GM21423 (cell line): ENCODE measurements around the gene WDR59.
"Not testable (repeated sequence)": the region's sequence is repeated elsewhere in the genome, so short reads cannot be mapped to it uniquely, and the experiment has no call there.

ENCODE experiments used
- ATAC-seq: cut with Tn5 transposase; IDR thresholded peaks from one replicate; pipeline ENCODE4 v1.9.1; 2021; ENCODE audit warnings: mild to moderate bottlenecking, moderate library complexity; ENCODE audit not compliant: unreplicated experiment

WDR59 gene

DNA sequence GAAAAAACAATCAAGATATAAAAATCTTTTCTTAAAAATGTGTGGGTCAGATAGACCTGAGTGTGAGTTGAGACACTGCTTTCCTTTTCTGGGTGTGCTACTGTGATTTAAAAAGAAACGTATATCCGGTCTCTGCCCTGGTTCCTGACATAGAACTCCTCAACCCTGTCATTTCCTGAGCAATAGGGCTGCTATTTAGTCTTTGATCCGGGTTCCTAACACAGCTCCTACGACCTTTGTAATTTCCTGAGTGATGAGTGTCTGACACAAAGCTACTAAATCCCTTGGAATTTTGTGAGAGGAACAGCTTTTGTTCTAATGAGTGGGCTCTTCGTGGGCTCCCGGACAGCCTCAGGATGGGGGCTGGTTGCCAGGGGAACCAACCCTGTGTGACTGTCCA, 116.4 kb downstream of the WDR59 start:
- ATAC-seq: no peak

DNA sequence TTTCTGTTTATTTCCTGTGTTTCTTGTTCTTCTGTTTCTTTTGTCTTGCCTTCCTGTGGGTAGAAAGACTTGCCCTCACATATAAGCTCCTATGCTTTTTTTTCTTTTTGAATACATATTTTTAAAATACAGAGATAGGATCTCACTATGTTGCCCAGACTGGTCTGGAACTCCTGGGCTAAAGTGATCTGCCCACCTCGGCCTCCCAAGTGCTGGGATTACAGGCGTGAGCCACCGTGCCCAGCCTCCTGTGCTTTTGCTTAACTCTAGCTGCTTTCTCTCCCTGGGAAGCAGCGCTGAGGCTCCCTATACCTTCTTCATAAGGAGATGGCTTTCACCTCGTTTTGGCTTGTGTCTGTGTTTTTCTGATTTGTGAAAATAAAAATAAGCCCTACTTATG, 116.9 kb downstream of the WDR59 start:
- no peak for ATAC-seq

DNA sequence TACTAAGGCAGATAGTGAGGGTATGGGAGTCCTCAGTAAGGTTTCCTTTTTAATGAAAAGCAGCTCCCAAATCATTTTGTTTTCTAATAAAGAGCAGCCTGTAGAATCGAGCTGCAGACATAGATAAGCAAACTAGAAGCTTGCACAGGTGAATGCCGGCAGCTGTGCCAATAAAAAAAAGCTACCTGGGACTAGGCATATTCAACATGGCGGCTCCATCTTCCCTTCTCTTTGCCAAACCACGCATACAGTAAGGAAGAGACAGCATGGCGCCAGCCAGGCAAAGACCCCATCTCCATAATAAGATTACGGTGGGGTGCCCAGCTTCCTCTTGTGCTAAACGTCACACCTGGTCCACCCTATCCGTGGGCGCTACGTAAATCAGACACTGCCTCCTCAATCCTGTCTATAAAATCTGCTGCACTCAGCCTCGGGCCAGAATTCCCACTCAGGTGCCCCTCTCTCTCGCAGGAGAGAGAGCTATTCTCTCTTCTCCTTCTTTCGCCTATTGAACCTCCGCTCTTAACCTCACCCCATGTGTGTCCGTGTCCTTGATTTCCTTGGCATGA, 117.6 kb downstream of the WDR59 start:
- ATAC-seq: no peak

DNA sequence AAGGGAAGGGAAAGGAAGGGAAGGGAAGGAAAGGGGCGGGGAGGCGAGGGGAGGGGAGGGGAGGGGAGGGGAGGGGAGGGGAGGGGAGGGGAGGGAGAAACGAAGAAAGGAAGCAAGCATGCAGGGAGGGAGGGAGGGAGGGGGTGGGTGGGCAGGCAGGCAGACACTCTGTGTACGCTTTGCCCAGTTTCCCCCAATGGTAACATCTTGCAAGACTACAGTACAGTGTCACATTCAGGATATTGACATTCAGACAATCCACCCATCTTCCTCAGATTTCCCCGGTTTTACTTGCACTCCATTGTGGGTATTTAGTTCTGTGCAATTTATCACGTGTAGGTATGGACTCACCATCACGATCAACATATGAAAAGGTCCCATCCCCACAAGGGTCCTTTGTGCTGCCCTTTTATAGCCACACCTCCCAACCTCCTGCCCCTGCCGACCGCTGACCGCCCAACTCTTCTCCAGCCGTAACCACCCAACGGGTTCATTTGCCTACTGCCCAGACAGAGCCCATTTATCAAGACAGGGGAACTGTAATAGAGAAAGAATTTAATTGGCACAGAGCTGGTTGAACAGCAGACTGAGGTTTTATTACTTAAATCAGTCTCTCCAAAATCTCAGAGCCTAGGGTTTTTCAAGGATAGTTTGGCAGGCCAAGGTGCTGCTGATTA, 118.9 kb downstream of the WDR59 start:
- ATAC-seq: no peak

DNA sequence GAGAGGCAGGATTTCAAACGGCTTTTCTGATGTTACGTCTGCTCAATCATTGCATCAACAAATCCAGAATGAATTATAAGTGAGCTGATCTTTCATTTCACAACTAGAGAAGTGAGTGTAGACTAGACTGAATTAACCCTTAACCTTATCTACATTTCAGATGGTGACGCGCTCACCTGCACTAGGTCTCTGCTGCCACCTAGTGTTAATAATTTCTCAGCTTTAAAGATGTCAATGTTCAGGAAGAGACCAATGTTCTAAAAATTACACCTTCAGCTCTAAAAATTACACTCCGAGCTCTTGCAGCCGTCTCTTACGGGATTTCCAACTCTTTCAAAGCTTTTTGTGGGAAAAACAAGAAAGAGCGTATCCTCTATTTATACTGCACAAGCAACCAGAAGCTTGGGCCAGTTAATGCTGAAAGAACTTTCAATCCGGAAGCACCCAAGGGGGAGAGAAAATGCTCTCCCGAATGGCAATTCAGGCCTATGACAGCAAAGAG, 122.1 kb downstream of the WDR59 start:
- ATAC-seq: no peak

DNA sequence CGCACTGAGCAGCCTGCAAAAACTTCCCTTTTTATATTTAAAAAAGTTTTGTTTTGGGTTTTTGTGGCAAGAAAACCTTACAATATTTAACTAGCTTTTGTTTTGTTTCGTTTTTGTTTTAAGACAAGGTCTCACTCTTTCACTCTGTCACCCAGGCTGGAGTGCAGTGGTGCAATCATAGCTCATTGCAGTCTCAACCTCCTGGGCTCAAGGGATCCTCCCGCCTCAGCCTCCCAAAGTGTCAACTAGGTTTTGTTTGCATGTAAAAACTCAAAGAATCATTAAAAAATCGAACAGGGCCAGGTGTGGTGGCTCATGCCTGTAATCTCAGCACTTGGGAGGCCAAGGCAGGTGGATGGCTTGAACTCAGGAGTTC, 132.4 kb downstream of the WDR59 start:
- ATAC-seq: no peak

DNA sequence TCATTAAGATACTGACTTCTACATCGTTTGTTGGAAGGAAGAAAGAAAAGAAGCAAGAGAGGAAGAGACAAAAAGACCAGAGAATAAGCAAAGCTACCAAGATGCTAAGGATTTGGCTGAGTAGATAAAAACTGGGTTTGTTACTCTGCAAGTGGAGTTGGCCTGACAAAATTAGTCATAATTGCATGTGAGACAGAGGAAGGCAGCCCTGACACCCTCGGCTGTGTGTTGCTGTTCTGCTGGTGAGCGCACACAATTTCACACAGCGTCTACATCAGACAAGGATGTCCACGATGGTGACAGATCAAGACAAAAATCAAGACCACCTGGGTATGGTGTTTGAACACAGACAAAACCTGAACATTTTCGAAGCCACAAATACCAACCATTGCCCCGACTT, 134.9 kb downstream of the WDR59 start:
- no peak for ATAC-seq

DNA sequence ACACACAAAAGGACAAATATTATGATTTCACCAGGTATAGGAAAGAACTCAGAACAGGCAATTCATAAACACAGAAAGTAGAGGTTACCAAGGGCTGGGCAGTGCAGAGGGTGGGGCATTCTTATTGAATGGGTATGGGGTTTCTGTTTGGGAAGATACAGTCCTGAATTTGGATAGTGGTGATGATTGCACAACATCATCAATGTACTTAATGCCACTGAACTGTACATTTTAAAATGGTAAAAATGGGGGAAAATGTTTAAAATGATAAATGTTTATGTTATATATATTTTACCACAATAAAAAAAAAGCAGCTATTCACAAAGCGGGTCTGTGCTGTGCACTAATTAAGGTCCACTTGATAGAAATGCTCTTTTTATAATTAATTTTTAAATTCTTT, 137.7 kb downstream of the WDR59 start:
- ATAC-seq: no peak

DNA sequence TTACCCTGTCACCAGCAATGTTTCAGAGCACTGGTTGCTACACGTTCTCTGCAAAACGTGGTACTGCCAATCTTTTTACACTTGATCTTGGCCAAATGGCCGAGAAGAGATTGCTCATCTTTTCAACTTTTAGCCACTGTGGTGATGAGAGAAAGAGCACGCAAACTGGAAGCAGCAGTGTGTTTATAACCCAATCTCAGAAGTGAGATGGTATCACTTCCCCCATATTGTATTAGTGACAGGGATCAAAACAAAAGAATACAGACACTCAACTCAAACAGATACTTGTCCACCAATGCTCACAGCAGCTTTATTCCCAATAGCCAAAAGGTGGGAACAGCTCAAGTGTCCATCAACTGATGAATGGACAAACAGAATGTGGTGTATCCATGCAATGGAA, 138.2 kb downstream of the WDR59 start:
- ATAC-seq: no peak

DNA sequence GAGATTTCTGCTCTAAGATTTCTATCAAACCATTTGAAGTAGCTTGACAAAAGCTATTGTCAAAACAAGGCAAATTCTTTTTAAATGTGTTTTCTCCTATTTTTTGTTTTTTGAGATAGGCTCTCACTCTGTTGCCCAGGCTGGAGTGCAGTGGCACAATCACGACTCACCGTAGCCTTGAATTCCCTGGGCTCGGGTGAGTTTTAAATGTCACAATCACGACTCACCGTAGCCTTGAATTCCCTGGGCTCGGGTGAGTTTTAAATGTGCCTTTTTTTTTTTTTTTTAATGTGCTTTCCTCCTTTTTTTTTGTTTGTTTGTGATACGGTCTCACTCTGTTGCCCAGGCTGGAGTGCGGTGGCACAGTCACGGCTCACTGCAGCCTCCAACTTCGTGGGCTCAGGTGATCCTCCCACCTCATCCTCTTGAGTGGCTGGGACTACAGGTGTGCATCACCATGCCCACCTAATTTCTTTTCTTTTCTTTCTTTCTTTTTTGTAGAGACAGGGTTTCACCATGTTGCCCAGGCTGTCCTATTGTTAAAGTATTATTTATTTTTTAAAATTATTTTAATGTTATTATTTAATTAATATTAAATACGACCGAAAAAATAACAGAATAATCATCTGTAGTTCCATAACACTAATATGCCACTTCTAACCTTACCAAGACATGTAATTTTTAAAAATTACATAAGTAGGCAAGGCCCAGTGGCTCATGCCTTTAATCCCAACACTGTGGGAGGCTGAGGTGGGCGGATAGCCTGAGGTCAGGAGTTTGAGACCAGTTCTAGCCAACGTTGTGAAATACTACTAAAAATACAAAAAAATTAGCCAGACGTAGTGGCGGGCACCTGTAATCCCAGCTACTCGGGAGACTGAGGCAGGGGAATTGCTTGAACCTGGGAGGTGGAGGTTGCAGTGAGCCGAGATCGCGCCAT, 140.6 kb downstream of the WDR59 start:
- no peak for ATAC-seq

DNA sequence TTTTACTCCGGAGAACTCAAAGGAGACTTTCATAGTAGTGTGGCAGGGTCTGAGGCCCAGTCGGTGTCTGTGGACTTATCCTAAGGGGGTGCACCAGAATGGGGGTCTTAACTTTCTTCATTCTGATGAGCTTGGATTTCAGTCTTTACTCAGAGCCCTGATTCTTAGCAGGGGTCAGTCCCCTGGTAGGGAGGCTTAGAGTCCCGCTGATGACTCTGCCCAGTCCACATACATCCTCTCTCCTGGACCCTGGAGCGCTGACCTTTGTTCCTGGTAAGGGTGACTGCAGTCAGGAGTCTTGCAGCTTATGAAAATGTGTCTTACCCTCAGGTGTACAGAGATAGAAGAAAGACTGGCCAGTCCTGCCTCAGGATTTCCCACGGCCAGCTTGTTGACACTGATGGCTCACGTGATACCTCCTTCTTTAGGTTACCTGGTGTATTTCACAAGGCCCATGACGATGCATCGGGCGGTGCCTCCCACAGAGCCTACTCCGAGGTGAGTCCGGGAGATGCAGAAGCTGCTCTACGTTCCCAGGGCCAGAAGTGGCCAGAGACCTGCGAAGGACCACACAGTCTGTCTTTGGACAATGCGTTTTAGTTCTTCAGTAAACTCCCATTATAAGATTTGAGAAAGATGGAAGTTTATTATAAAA, 141.4 kb downstream of the WDR59 start:
- not testable (repeated sequence) for ATAC-seq

DNA sequence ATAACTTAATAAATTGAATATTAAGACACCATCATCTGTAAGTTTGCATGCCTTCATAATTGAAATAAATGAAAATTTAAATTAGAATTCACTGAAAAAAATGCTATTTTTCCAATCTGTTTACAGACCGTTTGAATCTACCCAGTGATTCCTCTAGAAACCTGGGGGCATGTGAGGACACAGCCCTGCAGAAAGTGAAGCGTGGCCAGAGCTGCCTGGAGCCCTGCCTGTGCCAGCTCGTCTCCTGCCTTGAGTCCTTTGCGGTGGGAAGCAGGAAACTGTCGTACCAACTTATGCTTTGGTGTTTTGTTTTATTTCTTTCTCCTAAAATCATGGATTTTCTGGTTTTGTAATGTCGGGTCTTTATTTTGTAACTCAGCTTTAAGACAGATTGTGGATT, 142.5 kb downstream of the WDR59 start:
- ATAC-seq: no peak

DNA sequence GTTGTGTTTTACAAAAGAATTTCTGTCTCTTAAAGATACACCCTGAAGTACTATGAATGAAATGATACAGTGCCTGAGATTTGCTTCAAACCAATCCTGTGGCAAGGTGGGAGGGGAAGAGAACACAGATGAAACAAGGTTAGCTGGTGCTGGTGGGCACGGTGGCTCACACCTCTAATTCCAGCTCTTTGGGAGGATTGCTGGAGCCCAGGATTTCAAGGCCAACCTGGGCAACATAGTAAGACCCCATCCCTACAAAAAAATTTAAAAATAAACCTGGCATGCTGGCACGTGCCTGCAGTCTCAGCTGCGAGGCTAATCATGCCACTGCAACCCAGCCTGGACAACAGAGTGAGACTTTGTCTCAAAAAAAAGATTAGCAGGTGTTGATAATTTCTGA, 143.0 kb downstream of the WDR59 start:
- no peak for ATAC-seq

DNA sequence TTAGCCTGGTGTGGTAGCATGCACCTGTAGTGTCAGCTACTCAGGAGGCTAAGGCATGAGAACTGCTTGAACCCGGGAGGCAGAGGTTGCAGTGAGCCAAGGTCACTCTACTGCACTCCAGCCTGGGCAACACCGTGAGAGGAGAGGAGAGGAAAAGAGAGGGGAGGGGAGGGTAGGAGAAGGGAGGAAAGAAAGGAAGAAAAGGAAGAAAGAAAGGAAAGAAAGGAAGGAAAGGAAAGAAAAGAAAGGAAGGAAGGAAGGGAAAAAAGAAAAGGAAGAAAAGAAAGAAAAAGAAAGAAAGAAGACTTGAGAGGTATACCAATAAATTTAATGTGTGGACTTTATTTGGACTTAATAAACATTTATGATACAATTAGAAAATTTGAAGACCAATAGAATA, 143.5 kb downstream of the WDR59 start:
- ATAC-seq: no peak

DNA sequence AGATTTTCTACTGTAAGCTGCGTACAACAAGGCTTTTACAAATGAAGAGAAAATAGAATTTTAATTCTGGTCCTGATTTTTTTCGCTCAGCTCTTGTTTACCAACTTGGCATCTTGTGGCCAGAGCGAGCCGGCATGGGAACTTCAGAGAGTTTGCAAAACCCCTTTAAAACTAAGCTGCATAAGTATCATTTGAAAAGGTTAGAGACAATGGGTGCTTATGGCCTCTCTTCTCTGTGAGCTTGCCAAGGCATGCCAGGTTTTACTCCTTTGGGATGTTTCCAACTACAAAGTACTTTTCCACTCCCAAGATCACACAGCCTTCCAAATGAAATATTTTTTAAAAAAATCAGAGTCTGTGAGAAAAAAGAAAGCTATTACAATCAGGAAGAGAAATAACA, 147.9 kb downstream of the WDR59 start:
- ATAC-seq: no peak

DNA sequence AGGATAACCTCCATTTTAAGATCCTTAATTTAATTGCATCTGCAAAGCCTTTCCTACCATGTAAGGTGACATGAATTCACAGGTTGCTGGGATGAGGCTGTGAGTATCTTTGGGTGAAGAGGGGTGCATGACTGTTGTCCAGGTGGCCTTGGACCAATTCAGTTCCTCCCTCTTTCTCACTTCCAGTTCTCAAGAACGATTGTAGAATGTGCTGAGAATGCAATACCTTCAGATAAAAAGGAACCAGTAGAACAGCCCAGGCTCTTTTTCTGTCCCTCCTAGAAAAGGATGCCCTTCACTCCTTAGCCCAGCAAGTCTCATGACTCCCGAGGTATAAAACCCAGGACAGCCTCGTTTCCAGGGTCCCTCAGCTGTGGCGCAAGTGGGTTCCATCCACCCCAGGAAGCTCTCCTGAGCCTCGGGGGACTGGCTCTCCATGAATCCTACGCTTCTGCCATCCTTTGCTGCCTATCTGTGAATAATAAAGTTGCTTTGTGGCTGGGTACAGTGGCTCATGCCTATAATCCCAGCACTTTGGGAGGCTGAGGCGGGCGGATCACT, 148.7 kb downstream of the WDR59 start:
- no peak for ATAC-seq

DNA sequence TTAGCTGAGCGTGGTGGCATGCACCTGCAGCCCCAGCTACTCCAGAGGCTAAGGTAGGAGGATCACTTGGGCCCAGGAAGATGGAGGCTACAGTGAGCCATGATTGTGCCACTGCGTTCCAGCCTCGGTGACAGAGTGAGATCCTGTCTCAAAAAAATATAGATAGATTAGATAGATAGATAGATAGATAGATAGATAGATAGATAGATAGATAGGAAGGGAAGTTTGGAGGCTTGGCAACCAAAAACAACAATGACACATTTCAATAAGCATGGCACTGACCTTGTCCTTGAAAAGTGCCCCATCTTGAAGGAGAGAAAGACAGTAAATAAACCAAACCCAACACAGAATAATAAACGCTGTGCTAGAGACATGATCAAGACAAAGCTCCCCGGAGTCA, 152.7 kb downstream of the WDR59 start:
- ATAC-seq: no peak

DNA sequence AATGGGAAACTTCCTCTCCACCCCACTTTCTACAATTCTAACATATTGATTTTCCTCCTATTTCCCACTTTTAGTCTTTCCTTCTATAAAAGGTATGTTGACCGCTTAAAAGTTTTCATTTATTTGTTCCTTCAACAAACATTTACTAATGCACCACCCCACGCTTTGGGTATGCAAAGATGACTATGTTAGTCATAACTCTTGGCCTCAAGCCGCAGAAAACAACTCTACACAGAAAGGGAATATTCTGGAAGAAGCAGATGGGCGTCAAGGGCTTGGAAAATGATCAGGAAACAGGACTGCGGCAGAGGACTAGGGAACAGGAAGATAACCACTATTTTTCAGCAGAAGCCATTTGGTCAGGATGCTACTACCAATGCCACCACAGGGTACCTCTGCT, 153.5 kb downstream of the WDR59 start:
- no peak for ATAC-seq

DNA sequence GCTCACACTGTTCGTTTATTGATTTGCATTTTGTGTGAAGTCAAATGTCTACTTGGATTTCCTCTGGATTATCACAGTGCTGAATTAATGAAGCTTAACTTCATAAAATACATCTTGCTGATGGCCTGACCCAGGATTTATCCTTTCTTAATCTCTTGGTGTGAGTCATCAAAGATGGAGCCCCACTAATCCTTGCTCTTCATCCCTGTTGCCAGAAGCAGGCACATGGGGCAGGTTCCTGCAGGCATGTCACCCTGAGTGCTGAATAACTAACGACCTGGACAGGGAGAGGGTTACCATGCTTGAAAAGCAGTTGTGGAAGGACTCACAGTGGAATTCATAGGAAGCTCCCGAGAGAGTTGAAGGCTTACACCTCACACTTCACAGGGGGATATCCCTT, 154.3 kb downstream of the WDR59 start:
- no peak for ATAC-seq

DNA sequence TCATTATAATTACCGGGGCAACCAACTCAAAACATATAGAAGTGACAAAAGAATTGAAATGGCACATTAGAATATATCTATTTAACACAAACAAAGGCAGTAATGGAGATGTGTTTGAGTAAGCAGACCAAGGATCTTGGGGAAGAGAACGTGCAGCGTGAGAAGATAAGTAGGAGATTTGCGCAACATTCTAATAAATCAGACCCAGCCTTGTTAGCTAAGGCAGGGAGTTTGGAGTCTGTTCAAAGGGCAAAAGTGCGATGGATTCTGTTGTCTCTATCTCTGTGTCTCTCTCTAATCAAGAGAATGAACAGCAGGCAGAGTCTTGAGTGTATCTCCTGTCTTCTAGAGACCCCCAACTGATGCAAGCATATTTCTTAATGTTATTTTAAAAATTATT, 155.3 kb downstream of the WDR59 start:
- ATAC-seq: no peak

DNA sequence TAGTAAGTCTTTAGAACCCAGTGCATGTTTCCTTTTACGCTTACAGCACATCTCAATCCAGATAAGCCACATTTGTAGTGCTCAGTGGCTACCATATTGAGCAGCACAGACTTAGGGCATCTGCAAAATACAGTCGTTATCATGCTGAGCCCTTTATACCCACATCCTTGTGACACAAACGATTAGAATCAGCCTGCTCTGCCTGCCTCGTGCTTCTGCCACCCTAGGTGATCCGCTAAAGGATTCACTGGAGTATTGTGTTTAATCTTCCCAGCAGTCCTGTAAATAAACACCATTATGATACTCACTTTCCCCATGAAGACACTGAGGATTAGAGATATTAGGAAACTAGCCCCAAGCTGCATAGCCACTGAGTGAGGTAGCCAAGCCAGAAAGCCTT, 159.0 kb downstream of the WDR59 start:
- ATAC-seq: no peak
